Endothelial cell of umbilical vein (primary cell): ENCODE data around the gene TLR8. TPM values are rescaled to one million over a fixed set of nuclear protein-coding genes. Genes with fewer than 3 reads are reported as not detected.

ENCODE experiments used
- BruUV-seq: library from RNA; stranded (reverse); fragments of 400-500 nt; replicated peaks from 2 replicates; lab custom pipeline; 2021; lab: Mats Ljungman, UMichigan
- CTCF ChIA-PET: fragments of 300-600, 350-600 bp; sonication (Branson Sonifier 250); formaldehyde crosslinking; loops from one replicate; lab custom pipeline; 2021; ENCODE audit warnings: antibody characterized with exemption, inconsistent platforms; lab: Charles Lee
- POLR2A ChIA-PET: fragments of 300-600, 350-600 bp; sonication (Branson Sonifier 250); formaldehyde crosslinking; loops from one replicate; lab custom pipeline; 2021; ENCODE audit warnings: antibody characterized with exemption, inconsistent platforms; lab: Charles Lee
- DNase-seq: peaks from one replicate; pipeline ENCODE4 v3.0.0-alpha.2; 2011; ENCODE audit warnings: low read depth, low spot score
- FAIRE-seq: peaks from 2 replicates; lab custom pipeline; 2011; peaks lifted over from hg19 to GRCh38; lab: Jason Lieb, UNC
- H2AFZ ChIP-seq: 2 replicates; pipeline ENCODE4 v1.6.0; 2012; ENCODE audit warnings: low read depth, low read length, control low read depth, inconsistent platforms
- H3K27ac ChIP-seq: 2 replicates; pipeline ENCODE4 v1.5.1; 2011; ENCODE audit warnings: low read depth, mild to moderate bottlenecking, control low read depth, low read length, moderate library complexity; ENCODE audit not compliant: insufficient read depth
- H3K27me3 ChIP-seq, 2 experiments: 2 replicates each; pipeline versions ENCODE4 v1.6.0 to v1.6.1; 2011; ENCODE audit warnings: low read length in 2 of 2, mixed read lengths in 1 of 2; ENCODE audit not compliant: control insufficient read depth in 2 of 2, insufficient read depth in 2 of 2
- H3K36me3 ChIP-seq, 2 experiments: 2 replicates in 1 of 2; 3 replicates in 1 of 2; pipeline ENCODE4 v1.5.1; 2011; ENCODE audit warnings: low read length in 2 of 2, mild to moderate bottlenecking in 1 of 2, moderate library complexity in 1 of 2; ENCODE audit not compliant: control insufficient read depth in 2 of 2, insufficient read depth in 2 of 2; ENCODE audit errors: extremely low read depth in 1 of 2
- H3K4me1 ChIP-seq: 3 replicates; pipeline ENCODE4 v1.5.1; 2011; ENCODE audit warnings: mild to moderate bottlenecking, low read length; ENCODE audit not compliant: control insufficient read depth, insufficient read depth; ENCODE audit errors: extremely low read depth
- H3K4me2 ChIP-seq: 2 replicates; pipeline ENCODE4 v1.6.1; 2011; ENCODE audit warnings: low read length, control low read depth, mixed read lengths; ENCODE audit not compliant: insufficient read depth
- H3K4me3 ChIP-seq, 3 experiments: fragments of 200-600 bp in 1 of 3; sonication (generic), shearing (Covaris generic) in 1 of 3; replicated peaks in 1 of 3; 2 replicates each; pipeline ENCODE4 v1.5.1; 2011 to 2016; ENCODE audit warnings: control low read depth in 3 of 3, low read length in 3 of 3, mild to moderate bottlenecking in 2 of 3, inconsistent platforms in 1 of 3, low read depth in 1 of 3, moderate library complexity in 1 of 3; ENCODE audit not compliant: insufficient read depth in 1 of 3
- H3K79me2 ChIP-seq: 2 replicates; pipeline ENCODE4 v1.6.0; 2012; ENCODE audit warnings: low read length, inconsistent platforms; ENCODE audit not compliant: control insufficient read depth, insufficient read depth
- H3K9ac ChIP-seq: replicated peaks from 2 replicates; pipeline ENCODE3; 2011; ENCODE audit warnings: low read length, control low read depth; ENCODE audit not compliant: insufficient read depth; ENCODE audit errors: extremely low read depth
- H3K9me1 ChIP-seq: replicated peaks from 3 replicates; pipeline ENCODE4 v1.6.0; 2011; ENCODE audit warnings: mild to moderate bottlenecking, low read length; ENCODE audit not compliant: control insufficient read depth, insufficient read depth; ENCODE audit errors: extremely low read depth
- H3K9me3 ChIP-seq: replicated peaks from 2 replicates; pipeline ENCODE4 v1.5.1; 2012; ENCODE audit warnings: low read length, inconsistent platforms; ENCODE audit not compliant: control insufficient read depth, insufficient read depth
- H4K20me1 ChIP-seq: replicated peaks from 2 replicates; pipeline ENCODE3; 2011; ENCODE audit warnings: mild to moderate bottlenecking, low read length; ENCODE audit not compliant: control insufficient read depth, insufficient read depth; ENCODE audit errors: extremely low read depth
- CTCF ChIP-seq, 2 donors: IDR thresholded peaks; 1 replicate in 1 of 2; 2 replicates in 1 of 2; pipeline ENCODE4 v1.5.1; 2011; ENCODE audit warnings: low read length in 2 of 2, mild to moderate bottlenecking in 2 of 2, moderate library complexity in 2 of 2, control low read depth in 1 of 2, inconsistent platforms in 1 of 2, low read depth in 1 of 2; ENCODE audit not compliant: insufficient read depth in 1 of 2; ENCODE audit errors: extremely low read depth in 1 of 2
- EZH2 ChIP-seq: IDR thresholded peaks from 2 replicates; pipeline ENCODE4 v1.6.1; 2012; ENCODE audit warnings: borderline replicate concordance, low read depth, mild to moderate bottlenecking, moderate library complexity, low read length, inconsistent platforms; ENCODE audit not compliant: severe bottlenecking
- GATA2 ChIP-seq: IDR thresholded peaks from 2 replicates; pipeline ENCODE4 v1.7.0; 2011; ENCODE audit warnings: low read depth, mild to moderate bottlenecking, moderate library complexity, mixed read lengths, low read length; ENCODE audit not compliant: insufficient read length, insufficient read depth
- MYC ChIP-seq: IDR thresholded peaks from one replicate; pipeline ENCODE4 v1.6.1; 2011; ENCODE audit warnings: mild to moderate bottlenecking, low read depth, low read length
- POLR2AphosphoS5 ChIP-seq: IDR thresholded peaks from 2 replicates; pipeline ENCODE4 v1.6.1; 2012; ENCODE audit warnings: low read depth, mild to moderate bottlenecking, control low read depth, low read length, moderate library complexity; ENCODE audit not compliant: insufficient read depth
- dilution Hi-C: fragments of 300-500 bp; cut with MboI; formaldehyde crosslinking; loops from one replicate; pipeline ENCODE4 v1.15.0; 2019; ENCODE audit warnings: low sequenced_read_pairs; ENCODE audit not compliant: extremely low pct_ligation_motif_present
- intact Hi-C: fragments of 100-400 bp; cut with micrococcal nuclease; formaldehyde crosslinking; loops from one replicate; pipeline ENCODE4 v1.10.0; 2022
- polyA plus RNA-seq, 4 experiments: library from polyadenylated mRNA; depleted of rRNA in 3 of 4; stranded (reverse) in 3 of 4; unstranded in 1 of 4; fragments of >200 nt; gene quantifications; 2 replicates each; pipeline versions ENCODE4 v1.2.1 to v1.2.3, GENCODE V29; 2011 to 2012; ENCODE audit warnings: missing spikeins in 1 of 4
- total RNA-seq: library from RNA; stranded (reverse); gene quantifications from 2 replicates; pipeline ENCODE4 v1.2.3, GENCODE V29; 2021

Gene TLR8
- total and polyA plus RNA-seq, 2 donors (not counting 3 experiments of a cell fraction or from before 2014, with no cell fraction given), result not detected

DNA sequence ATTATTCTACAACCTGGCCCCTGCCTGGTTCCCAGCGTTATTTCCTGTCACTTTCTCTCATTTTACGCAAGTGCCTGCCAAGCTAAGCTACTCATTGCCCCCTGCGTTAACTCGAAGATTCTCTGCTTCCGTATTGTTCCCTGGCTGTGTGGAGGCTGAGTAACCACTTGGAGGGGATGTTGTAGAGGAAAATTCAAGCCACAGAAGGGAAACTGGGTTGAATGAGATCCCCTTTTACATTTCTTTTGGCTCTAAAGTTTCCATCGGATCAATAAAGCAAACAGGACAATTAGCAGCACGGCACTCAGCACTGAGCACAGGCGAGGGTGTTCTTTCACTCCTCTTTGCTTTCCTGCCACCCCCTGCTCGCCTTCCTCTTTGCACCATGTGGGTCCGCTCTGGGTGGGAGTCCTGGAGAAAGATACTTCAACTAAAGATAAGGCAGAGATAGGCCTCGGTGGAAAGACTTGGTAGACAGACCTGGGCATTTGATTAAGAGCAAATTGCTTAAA is 64.3 kb downstream of the TLR8 start:
- DNase-seq (peak; percentile 84), FAIRE-seq (peak; percentile 91)
- intact Hi-C loops (loop anchor here (1.0 to 2.0 kb wide), 5 partner anchors 14 to 682 kb away; partner anchors contain the start of gene TCEANC), dilution Hi-C loops (no loop called here)
- Histone ChIP-seq H3K4me1 (peaks cover 45% of the 10 kb centered on the region), H3K9me1 (no peaks in the 10 kb centered on the region), H3K36me3 (no peaks in the 10 kb centered on the region), H3K9ac (peak overlapping the region; percentile 56), H3K27ac (peak overlapping the region; percentile 68), H2AFZ (peak overlapping the region; percentile 34), H3K4me3 (no peak overlapping the region), H3K27me3 (no peaks in the 10 kb centered on the region), H4K20me1 (no peaks in the 10 kb centered on the region), H3K79me2 (peaks cover 19% of the 10 kb centered on the region), H3K4me2 (peak overlapping the region; percentile 13), H3K9me3 (no peaks in the 10 kb centered on the region)
- POLR2A ChIA-PET, result interaction anchor here (0.7 to 1.2 kb wide), 2 partner anchors 9 to 14 kb away, joined by 3 to 4 read pairs; no protein-coding TSS in a partner anchor
- BruUV-seq, result no TSS peak
- CTCF ChIA-PET, result interaction anchor here (0.9 to 4.6 kb wide), 6 partner anchors 13 to 675 kb away, joined by 4 to 58 read pairs (median 8); no protein-coding TSS in a partner anchor
- TF ChIP-seq EZH2 (no peak), GATA2 (peak; percentile 26), CTCF (IDR thresholded peaks at IDR 0.05; ENCODE audit: extremely low read depth in 1 of 2, insufficient read depth in 1 of 2, low read depth in 1 of 2, low read length in 2 of 2) (peak; percentile 36 to 44), MYC (no peak), POLR2AphosphoS5 (no peak)
